GM19372 (cell line): ENCODE results near the gene ZNF185.
"Not testable (repeated sequence)": the region's sequence is repeated elsewhere in the genome, so short reads cannot be mapped to it uniquely, and the experiment has no call there.

Experiments used
- ATAC-seq: cut with Tn5 transposase; IDR thresholded peaks from one replicate; pipeline ENCODE4 v1.9.1; 2021; ENCODE audit warnings: mild to moderate bottlenecking, low read depth, moderate library complexity; ENCODE audit not compliant: unreplicated experiment

ZNF185 gene

GRCh38 chrX:152895121-152895520, 2.7 kb upstream of the ZNF185 start:
- no peak for ATAC-seq

- ATAC-seq, result no peak
Measured at GRCh38 chrX:152895724-152896420, 2.0 kb upstream of the ZNF185 start.

- ATAC-seq, result no peak
Measured at GRCh38 chrX:152896450-152896849, 1.4 kb upstream of the ZNF185 start.

DNA sequence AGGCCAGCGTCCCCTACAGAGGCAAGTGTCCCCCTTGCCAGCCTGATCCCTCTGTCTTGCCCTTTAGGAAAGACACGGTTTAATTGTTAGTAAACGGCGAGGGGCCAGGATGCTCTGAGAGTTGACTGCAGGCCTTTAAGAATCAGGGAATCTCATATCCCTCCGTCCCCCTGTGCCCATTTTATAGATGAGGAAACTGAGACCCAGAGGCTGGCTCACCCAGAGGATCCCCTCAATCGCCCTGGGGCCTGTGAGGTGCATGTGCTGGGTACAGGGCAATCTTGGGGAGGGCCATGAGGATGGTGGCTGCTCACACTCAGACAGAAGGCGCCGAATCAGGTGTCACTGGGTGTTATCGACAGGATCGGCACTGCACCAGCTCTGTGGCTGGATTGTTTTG, 575 bp downstream of the ZNF185 start:
- no peak for ATAC-seq

- no peak for ATAC-seq
Measured at GRCh38 chrX:152899111-152899873, 1.4 kb downstream of the ZNF185 start.

- no peak for ATAC-seq
Measured at GRCh38 chrX:152899874-152900719, 2.2 kb downstream of the ZNF185 start.

- no peak for ATAC-seq
Measured at GRCh38 chrX:152900937-152901445, 3.1 kb downstream of the ZNF185 start.

- no peak for ATAC-seq
Measured at GRCh38 chrX:152901816-152902501, 4.1 kb downstream of the ZNF185 start.

- no peak for ATAC-seq
Measured at GRCh38 chrX:152902502-152902820, 4.6 kb downstream of the ZNF185 start.

DNA sequence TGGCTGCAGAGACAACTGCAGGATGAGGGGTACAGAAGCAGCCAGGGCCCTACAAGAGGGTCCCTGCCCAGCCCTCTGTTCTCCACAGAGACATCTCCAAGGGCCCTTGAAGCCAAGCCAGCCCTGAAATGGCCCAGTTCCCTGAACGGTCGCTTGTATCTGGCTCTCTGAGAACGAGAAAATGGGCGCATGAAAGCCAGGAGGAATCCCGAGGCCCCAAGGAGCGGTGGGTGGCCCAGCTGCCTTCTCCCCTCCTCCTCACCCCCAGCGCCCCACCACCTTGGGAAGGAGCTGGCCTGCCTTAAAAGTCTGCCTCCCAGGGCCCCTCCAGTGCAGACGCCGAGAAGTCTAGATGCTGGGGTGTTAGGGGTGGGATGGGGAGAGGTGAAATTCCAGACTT, 5.7 kb downstream of the ZNF185 start:
- ATAC-seq, result no peak

DNA sequence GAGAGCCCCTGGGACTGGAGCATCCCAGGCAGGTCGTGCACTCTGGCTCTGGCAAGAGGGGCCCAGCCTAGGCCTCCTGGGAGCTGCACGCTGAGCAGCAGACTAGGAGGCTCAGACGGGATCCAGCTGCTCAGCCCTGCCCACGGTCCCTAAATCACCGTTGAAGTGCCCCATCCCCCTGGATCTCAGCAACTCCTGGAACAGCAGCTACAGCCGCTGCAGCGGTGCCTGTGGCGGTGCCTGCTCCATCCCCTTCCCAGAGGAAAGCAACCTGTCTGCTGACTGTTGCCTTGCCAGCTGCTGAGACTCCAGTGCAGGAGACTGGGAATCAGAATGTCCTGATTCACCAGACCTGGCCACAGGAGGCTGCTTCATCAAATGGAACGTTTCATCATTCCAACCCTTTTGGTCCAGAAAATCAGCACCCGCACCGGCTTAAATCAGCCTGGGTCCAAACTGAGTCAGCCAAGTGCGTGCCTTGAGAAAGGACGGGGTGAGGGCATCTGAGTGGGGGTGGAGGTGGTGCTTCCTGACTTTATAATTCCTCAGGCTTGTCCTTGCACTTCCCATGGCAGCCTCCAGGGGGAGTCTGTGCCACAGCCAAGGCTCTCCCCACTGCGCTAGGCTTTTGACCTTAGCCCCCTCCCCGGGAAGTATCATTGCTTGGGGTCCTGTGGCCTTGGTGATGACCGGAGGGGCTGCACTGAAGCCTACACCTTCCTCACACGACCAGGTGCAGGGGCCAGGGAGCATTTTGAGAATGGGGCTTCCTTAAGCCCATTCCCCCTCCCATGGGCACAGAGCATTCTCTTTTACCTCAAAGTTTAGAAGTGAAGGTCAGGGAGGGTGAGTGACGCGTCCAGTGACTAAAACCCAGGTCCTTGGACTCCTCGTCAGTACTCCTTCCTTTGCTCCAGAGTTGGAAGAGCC, 6.5 kb downstream of the ZNF185 start:
- ATAC-seq, result no peak

DNA sequence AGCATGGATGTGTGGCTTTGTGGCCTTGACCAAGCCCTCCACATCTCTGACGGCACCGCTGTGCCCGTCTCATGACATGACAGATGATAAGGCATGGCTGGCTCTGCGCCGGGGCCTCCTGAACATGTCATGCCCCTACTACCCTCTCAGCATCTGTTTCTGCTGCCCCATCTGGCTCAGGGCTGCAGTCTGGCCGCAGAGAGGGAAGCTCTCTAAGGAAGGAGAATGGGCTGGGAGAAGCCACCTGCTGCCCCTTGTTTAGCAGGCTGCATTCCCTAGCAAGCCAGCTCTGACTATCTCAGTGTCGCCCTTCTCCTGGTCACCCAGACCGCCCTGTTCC, 7.2 kb downstream of the ZNF185 start:
- ATAC-seq, result no peak

GRCh38 chrX:152907084-152907651, 9.3 kb downstream of the ZNF185 start:
- ATAC-seq, result no peak

DNA sequence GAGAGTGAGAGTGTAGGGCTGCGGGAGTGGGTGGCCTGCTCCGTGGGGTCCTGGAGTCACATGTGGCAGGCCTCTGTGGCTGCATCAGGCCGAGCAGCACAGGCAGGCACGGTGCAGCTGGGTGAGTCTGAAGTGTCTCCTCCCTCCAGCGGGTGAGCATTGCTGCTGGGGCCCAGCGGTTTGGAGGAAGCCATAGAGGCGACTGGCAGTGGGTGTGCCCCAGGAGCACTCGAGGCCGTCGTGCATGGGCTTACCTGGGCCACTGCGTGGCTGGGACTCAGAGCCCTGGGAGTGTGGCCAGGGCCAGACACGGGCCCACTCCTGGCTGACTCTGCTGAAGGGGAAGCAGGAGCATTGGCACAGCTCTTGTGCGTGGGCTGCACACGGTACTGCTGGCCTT, 10.6 kb downstream of the ZNF185 start:
- ATAC-seq, result no peak

- ATAC-seq, result not testable (repeated sequence)
Measured at GRCh38 chrX:152910018-152910417, 12.2 kb downstream of the ZNF185 start.

DNA sequence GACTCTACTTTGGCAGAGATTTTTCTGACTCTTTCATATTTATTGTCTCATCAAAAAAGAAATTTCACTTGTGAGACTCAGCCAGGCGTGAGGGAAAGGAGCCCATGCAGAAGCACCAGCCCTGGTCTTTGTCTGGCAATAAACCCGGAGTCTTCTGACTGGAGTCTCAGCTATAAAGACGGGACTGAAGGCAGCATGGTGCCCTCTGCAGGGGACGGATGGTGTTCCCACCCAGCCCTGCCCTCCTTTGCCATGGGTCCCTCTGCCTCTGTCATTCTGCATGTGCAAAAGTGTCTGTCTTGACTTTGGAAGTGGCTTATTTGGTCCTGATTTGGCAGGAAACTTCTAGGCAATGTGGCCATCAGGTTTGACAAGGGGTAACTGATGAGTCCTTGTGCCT, 14.2 kb downstream of the ZNF185 start:
- ATAC-seq, result no peak

GRCh38 chrX:152912641-152913040, 14.8 kb downstream of the ZNF185 start:
- ATAC-seq, result no peak

DNA sequence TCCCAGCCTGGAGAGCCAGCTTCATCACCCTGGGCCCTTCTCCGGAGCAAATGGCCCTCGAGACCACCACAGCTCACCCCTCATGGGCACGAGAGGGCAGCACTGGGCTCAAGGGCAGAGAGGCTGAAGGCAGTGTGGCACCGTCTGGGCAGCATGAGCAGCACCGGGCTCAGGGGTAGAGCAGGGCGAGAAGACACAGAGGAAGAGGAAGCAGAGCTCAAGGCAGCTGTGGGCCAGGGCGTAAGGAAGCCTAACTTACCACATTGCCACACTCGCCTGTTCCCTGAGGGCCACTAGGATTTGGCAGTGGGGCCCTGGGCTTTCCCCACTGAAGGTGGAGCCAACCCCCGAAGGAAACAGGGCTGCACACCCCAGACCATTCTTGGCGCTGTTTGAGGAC, 15.5 kb downstream of the ZNF185 start:
- no peak for ATAC-seq

- no peak for ATAC-seq
Measured at GRCh38 chrX:152913910-152914309, 16.0 kb downstream of the ZNF185 start.
